ENCODE measurements around the gene SFN.

GRCh38 chr1:26861286-26861701 lies 1.7 kb upstream of the SFN start:
- TF ChIP-seq, protein P1, sequence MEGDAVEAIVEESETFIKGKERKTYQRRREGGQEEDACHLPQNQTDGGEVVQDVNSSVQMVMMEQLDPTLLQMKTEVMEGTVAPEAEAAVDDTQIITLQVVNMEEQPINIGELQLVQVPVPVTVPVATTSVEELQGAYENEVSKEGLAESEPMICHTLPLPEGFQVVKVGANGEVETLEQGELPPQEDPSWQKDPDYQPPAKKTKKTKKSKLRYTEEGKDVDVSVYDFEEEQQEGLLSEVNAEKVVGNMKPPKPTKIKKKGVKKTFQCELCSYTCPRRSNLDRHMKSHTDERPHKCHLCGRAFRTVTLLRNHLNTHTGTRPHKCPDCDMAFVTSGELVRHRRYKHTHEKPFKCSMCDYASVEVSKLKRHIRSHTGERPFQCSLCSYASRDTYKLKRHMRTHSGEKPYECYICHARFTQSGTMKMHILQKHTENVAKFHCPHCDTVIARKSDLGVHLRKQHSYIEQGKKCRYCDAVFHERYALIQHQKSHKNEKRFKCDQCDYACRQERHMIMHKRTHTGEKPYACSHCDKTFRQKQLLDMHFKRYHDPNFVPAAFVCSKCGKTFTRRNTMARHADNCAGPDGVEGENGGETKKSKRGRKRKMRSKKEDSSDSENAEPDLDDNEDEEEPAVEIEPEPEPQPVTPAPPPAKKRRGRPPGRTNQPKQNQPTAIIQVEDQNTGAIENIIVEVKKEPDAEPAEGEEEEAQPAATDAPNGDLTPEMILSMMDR (IDR thresholded peaks at IDR 0.05; ENCODE audit: insufficient read depth, low read length), result no peak
- no peak for TF ChIP-seq GABPA (IDR thresholded peaks at IDR 0.05; ENCODE audit: low read depth)
- no peak for TF ChIP-seq SPI1 (IDR thresholded peaks at IDR 0.05; ENCODE audit: borderline replicate concordance, low read depth)
- TF ChIP-seq POLR2AphosphoS5 (IDR thresholded peaks at IDR 0.05; ENCODE audit: low read depth), result no peak

Data from HL-60 (cell line).